ENCODE results near the gene TASP1.

TASP1 gene

DNA sequence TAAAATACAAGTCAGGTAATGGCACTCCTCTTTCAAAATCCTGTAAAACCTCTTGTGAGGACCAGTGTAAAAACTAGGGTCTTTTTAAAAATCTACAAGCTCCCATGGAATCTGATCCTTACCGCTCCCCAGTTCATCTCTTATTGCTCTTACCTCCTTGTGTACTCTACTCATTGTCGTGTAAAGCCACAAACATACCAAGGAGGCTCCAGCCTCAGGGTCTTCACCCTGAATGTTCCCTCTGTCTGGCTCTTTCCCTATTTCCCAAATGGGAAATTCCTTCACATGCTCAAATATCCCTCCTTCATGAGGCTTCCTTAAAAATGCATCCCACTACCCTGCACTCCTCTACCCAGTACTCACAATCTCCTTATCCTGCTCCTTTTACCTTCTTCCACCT lies 67.1 kb downstream of the TASP1 start:
- no peak for DNase-seq (ENCODE audit: low spot score)

GRCh38 chr20:13567663-13568062 lies 71.1 kb downstream of the TASP1 start:
- DNase-seq (ENCODE audit: low spot score) = no peak

DNA sequence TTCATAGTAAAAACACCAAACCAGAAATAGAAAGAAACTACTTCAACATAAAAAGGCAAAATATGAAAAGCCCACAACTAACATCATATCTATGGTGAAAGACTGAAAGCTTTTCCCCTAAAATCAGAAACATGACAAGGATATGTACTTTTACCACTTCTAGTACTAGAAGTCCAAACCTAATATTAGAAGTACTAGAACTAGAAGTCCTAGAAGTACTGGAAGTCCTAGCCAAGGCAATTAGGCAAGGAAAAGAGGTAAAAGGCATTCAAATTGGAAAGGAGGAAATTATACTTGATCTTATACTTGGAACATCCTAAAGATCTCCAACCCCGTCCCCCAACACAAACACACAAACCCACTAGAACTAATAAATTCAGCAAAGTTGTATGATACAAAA lies 74.9 kb downstream of the TASP1 start:
- DNase-seq (ENCODE audit: low spot score) = no peak

GRCh38 chr20:13554706-13555105 lies 84.0 kb downstream of the TASP1 start:
- DNase-seq (ENCODE audit: low spot score) = no peak

GRCh38 chr20:13554076-13554475 lies 84.7 kb downstream of the TASP1 start:
- no peak for DNase-seq (ENCODE audit: low spot score)

GRCh38 chr20:13552061-13552460 lies 86.7 kb downstream of the TASP1 start:
- DNase-seq (ENCODE audit: low spot score) = no peak

- DNase-seq (ENCODE audit: low spot score) = no peak
These were observed 89.3 kb downstream of the TASP1 start for GRCh38 chr20:13549451-13549850.

DNA sequence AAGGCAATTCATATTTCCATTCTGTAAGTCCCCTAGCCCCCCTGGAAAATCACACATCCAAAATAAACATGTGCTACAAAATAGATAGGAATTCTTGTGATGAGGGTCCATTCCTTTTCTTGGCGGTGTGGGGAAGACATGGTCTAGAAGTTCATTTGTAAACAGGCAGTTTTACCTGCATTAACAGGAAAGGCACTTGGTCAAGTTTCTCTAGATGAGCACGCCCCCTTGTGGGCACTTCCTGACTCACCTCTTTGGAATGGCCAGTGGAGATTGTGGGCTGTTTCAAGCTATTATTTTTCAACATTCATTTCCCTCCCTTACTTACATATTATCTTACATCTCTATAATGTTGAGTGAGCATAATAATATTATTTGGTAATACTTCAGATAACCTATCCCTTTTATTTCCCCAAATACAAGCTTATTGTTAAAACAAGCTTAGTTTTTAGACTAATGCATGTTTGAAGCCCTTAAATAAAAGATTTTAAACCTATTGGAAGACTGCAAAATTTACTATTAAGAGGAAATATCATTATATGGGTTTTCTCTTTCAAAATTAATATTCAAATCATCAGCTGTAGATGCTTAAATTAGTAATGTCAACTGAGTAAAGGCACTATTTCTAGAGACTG lies 92.1 kb downstream of the TASP1 start:
- peak; percentile 62 for DNase-seq (ENCODE audit: low spot score)

DNA sequence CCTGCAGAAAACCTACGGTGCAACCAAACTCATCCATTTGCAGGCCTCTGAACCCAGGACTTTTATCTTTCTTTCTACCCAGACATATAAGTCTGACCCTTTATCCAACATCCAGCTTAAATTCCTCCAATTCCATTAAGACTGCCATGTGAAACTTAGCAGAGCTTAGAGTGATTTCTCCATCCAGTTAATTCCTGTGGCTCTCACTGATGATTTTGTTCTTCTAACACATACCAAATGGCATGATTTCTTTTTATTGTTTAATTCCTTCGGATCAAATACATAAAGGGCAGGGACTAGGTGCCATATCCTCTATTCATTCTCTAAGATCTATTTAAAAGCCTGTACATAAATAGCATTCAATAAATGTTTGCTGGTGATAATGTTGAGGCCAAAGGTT lies 92.9 kb downstream of the TASP1 start:
- no peak for DNase-seq (ENCODE audit: low spot score)

GRCh38 chr20:13543783-13544182 lies 94.9 kb downstream of the TASP1 start:
- no peak for DNase-seq (ENCODE audit: low spot score)

- DNase-seq (ENCODE audit: low spot score) = no peak
These were observed 103.1 kb downstream of the TASP1 start for GRCh38 chr20:13535627-13536026.

- DNase-seq (ENCODE audit: low spot score) = no peak
These were observed 104.8 kb downstream of the TASP1 start for GRCh38 chr20:13533946-13534345.

GRCh38 chr20:13530146-13530545 lies 108.6 kb downstream of the TASP1 start:
- no peak for DNase-seq (ENCODE audit: low spot score)

GRCh38 chr20:13526551-13526950 lies 112.2 kb downstream of the TASP1 start:
- no peak for DNase-seq (ENCODE audit: low spot score)

GRCh38 chr20:13525225-13525940 lies 113.3 kb downstream of the TASP1 start:
- DNase-seq (ENCODE audit: low spot score) = peak; percentile 66

DNA sequence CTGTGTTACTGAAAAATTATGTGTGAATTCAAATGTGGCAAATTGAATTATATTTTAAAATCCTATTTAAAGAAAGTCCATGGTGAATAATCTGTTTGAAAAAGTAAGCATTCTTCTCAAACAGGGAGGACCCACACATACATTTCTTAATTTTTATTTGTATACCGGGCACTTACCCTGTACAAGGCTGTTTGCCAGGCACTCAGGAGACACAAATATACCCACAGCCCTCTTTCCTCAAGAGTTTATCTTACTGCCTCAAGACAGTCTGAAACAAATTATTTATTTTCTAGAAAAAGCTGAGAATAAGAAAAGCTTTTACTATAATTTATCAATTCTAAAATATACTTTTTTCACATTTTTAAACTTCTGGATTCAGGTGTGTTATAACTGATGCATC lies 114.4 kb downstream of the TASP1 start:
- DNase-seq (ENCODE audit: low spot score) = no peak

- no peak for DNase-seq (ENCODE audit: low spot score)
These were observed 120.9 kb downstream of the TASP1 start for GRCh38 chr20:13517831-13518230.

DNA sequence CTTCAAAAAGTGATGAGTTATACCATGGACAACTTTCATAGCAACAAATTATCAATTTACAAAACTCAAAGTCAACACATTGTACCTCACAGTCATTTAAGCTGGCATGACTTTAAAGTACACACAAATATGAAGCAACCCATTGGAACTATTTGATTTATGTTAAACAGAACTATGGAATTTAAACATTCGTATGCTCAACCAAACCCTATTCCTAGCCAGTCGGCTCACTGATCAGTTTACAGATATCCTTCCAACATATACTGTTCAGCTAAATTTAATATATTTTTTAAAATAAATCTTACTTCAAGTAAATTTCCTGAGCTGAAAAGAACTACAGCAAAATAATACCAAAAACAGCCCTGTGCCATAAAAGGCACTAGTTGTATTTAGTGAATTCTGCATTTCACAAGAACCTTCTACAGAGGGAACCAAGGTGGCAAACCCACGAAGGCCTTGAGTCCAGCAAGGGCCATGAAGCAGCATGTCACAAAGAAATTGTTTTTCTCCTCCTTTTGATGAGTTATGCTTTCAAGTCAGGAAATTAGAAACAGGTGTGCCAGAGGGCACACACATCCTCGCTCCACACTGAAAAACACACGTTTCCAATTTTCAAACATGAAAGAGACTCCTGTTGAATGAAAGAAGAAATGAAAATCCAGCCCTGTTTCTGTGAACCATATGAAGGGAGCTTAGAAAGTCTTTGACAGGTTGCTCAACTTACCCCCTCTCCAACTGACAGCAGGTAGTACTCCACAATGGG lies 122.8 kb downstream of the TASP1 start:
- no peak for DNase-seq (ENCODE audit: low spot score)

- no peak for DNase-seq (ENCODE audit: low spot score)
These were observed 123.4 kb downstream of the TASP1 start for GRCh38 chr20:13515291-13515690.

DNA sequence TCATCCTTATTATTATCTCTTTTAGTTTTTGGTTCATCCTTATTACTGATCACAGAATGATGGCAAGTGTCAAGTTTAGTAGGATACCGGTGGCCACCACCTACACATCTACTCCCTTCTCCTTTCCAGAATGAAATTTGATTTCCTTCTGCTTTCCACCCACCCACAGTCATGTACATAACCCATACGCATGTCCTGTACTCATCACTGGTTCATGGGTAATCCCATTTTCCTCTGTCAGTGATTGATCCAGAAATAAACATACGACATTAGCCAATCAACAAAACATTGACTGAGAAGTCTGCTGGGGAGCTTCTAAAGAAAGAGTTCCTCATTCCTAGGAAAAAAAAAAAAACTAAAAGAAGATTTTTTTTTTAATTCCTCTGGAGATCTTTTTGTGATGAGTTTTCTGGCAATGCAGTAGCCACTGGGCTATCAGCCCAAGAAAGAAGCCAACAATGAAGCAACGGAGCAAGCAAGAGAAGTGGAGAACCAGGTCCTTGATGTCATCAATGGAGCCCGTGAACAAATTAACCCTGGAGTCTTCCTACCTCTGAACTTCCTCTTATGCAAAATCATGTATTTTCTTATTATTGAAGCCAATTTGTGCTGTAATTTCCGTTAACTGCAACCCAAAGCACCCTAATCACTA lies 127.8 kb downstream of the TASP1 start:
- DNase-seq (ENCODE audit: low spot score) = no peak

DNA sequence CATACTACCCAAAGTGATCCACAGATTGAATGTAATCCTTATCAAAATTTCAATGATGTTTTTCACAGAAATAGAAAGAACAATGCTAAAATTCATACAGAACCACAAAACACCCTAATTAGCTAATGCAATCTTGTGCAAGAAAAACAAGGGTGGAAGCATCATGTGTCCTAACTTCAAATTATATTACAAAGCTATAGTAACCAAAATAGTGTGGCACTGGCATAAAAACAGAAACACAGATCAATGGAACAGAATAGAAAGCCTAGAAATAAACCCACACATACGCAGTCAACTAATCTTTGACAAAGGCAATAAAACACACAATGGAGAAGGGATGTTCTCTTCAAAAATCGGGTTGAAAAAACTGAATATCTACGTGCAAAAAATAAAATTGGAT lies 131.1 kb downstream of the TASP1 start:
- DNase-seq (ENCODE audit: low spot score) = no peak

GRCh38 chr20:13501500-13501899 lies 137.2 kb downstream of the TASP1 start:
- no peak for DNase-seq (ENCODE audit: low spot score)

- no peak for DNase-seq (ENCODE audit: low spot score)
These were observed 144.7 kb downstream of the TASP1 start for GRCh38 chr20:13494019-13494418.

Measured in COLO829 (cell line).